ENCODE results near the gene EEF1A2.

Gene EEF1A2

GRCh38 chr20:63492518-63492917 lies 6.4 kb downstream of the EEF1A2 start:
- ATAC-seq = no peak
- TF ChIP-seq ZFP3 (CRISPR knock-in tag; IDR thresholded peaks at IDR 0.05) (no peak), ZNF70 (CRISPR knock-in tag; IDR thresholded peaks at IDR 0.05) (no peak), ZFP30 (CRISPR knock-in tag; IDR thresholded peaks at IDR 0.05) (no peak), ISL1 (CRISPR knock-in tag; IDR thresholded peaks at IDR 0.05) (no peak), CREB5 (CRISPR knock-in tag; IDR thresholded peaks at IDR 0.05; ENCODE audit: low read depth) (no peak), ESRRG (CRISPR knock-in tag; IDR thresholded peaks at IDR 0.05) (no peak), ARNTL (CRISPR knock-in tag; IDR thresholded peaks at IDR 0.05; ENCODE audit: borderline replicate concordance, low read depth) (no peak), GLIS3 (CRISPR knock-in tag; IDR thresholded peaks at IDR 0.05) (no peak), ZC3H10 (CRISPR knock-in tag; IDR thresholded peaks at IDR 0.05) (no peak), BACH2 (CRISPR knock-in tag; IDR thresholded peaks at IDR 0.05; ENCODE audit: borderline replicate concordance) (no peak), CSDC2 (CRISPR knock-in tag; IDR thresholded peaks at IDR 0.05) (no peak), ZNF8 (CRISPR knock-in tag; IDR thresholded peaks at IDR 0.05) (no peak), SNAI2 (CRISPR knock-in tag; IDR thresholded peaks at IDR 0.05) (no peak), TOX (CRISPR knock-in tag; IDR thresholded peaks at IDR 0.05; ENCODE audit: borderline replicate concordance) (no peak)
- TF ChIP-seq, protein P1, sequence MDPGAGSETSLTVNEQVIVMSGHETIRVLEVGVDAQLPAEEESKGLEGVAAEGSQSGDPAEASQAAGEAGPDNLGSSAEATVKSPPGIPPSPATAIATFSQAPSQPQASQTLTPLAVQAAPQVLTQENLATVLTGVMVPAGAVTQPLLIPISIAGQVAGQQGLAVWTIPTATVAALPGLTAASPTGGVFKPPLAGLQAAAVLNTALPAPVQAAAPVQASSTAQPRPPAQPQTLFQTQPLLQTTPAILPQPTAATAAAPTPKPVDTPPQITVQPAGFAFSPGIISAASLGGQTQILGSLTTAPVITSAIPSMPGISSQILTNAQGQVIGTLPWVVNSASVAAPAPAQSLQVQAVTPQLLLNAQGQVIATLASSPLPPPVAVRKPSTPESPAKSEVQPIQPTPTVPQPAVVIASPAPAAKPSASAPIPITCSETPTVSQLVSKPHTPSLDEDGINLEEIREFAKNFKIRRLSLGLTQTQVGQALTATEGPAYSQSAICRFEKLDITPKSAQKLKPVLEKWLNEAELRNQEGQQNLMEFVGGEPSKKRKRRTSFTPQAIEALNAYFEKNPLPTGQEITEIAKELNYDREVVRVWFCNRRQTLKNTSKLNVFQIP (CRISPR knock-in tag; IDR thresholded peaks at IDR 0.05; ENCODE audit: borderline replicate concordance, low read depth) = no peak
- TF ChIP-seq, protein P2, sequence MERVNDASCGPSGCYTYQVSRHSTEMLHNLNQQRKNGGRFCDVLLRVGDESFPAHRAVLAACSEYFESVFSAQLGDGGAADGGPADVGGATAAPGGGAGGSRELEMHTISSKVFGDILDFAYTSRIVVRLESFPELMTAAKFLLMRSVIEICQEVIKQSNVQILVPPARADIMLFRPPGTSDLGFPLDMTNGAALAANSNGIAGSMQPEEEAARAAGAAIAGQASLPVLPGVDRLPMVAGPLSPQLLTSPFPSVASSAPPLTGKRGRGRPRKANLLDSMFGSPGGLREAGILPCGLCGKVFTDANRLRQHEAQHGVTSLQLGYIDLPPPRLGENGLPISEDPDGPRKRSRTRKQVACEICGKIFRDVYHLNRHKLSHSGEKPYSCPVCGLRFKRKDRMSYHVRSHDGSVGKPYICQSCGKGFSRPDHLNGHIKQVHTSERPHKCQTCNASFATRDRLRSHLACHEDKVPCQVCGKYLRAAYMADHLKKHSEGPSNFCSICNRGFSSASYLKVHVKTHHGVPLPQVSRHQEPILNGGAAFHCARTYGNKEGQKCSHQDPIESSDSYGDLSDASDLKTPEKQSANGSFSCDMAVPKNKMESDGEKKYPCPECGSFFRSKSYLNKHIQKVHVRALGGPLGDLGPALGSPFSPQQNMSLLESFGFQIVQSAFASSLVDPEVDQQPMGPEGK (CRISPR knock-in tag; IDR thresholded peaks at IDR 0.05; ENCODE audit: borderline replicate concordance) = no peak
- TF ChIP-seq, protein P3, sequence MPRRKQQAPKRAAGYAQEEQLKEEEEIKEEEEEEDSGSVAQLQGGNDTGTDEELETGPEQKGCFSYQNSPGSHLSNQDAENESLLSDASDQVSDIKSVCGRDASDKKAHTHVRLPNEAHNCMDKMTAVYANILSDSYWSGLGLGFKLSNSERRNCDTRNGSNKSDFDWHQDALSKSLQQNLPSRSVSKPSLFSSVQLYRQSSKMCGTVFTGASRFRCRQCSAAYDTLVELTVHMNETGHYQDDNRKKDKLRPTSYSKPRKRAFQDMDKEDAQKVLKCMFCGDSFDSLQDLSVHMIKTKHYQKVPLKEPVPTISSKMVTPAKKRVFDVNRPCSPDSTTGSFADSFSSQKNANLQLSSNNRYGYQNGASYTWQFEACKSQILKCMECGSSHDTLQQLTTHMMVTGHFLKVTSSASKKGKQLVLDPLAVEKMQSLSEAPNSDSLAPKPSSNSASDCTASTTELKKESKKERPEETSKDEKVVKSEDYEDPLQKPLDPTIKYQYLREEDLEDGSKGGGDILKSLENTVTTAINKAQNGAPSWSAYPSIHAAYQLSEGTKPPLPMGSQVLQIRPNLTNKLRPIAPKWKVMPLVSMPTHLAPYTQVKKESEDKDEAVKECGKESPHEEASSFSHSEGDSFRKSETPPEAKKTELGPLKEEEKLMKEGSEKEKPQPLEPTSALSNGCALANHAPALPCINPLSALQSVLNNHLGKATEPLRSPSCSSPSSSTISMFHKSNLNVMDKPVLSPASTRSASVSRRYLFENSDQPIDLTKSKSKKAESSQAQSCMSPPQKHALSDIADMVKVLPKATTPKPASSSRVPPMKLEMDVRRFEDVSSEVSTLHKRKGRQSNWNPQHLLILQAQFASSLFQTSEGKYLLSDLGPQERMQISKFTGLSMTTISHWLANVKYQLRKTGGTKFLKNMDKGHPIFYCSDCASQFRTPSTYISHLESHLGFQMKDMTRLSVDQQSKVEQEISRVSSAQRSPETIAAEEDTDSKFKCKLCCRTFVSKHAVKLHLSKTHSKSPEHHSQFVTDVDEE (CRISPR knock-in tag; IDR thresholded peaks at IDR 0.05) = no peak

- ATAC-seq = no peak
- TF ChIP-seq OSR1 (CRISPR knock-in tag; IDR thresholded peaks at IDR 0.05) (no peak), CSRNP3 (CRISPR knock-in tag; IDR thresholded peaks at IDR 0.05) (no peak), ZNF70 (CRISPR knock-in tag; IDR thresholded peaks at IDR 0.05) (no peak)
Observed at GRCh38 chr20:63491635-63492230, 7.2 kb downstream of the EEF1A2 start.

DNA sequence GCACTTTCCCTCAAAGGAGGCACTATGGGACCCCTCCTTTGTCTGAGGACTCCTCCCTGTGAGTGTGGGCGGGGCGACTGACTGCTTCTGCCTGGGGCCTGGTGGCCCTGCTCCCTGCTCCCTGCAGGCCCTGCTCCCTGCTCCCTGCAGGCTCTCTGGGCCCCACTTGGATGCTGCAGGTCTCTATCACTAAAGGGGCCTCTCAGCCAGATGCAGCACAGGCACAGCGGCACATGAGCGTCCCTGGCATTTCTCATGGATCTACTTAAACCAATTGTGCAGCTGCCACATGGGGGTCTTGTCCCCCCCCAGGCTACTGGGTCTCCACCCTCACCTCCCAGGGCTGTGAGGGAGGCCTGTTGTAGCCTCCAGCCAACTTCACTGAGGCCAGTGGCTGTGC lies 7.8 kb downstream of the EEF1A2 start:
- no peak for TF ChIP-seq CSRNP3 (CRISPR knock-in tag; IDR thresholded peaks at IDR 0.05)
- no peak for TF ChIP-seq ZNF8 (CRISPR knock-in tag; IDR thresholded peaks at IDR 0.05)
- no peak for TF ChIP-seq RARB (CRISPR knock-in tag; IDR thresholded peaks at IDR 0.05)
- no peak for TF ChIP-seq PPARA (CRISPR knock-in tag; IDR thresholded peaks at IDR 0.05; ENCODE audit: borderline replicate concordance)
- TF ChIP-seq ZFP3 (CRISPR knock-in tag; IDR thresholded peaks at IDR 0.05) = no peak
- TF ChIP-seq TOX (CRISPR knock-in tag; IDR thresholded peaks at IDR 0.05; ENCODE audit: borderline replicate concordance) = no peak
- no peak for TF ChIP-seq ZC3H10 (CRISPR knock-in tag; IDR thresholded peaks at IDR 0.05)
- no peak for TF ChIP-seq BACH2 (CRISPR knock-in tag; IDR thresholded peaks at IDR 0.05; ENCODE audit: borderline replicate concordance)
- no peak for TF ChIP-seq ISL1 (CRISPR knock-in tag; IDR thresholded peaks at IDR 0.05)
- TF ChIP-seq ZNF70 (CRISPR knock-in tag; IDR thresholded peaks at IDR 0.05) = no peak
- TF ChIP-seq, protein P1 (CRISPR knock-in tag; IDR thresholded peaks at IDR 0.05; ENCODE audit: borderline replicate concordance, low read depth) = no peak

More for the DNA sequence above, 7.8 kb downstream of the EEF1A2 start:
- no peak for ATAC-seq

Measured in SK-N-SH treated with all-trans-retinoic acid at 6 μM for 48 hours (cell line).